ENCODE results near the gene ABLIM1.

Gene ABLIM1

DNA sequence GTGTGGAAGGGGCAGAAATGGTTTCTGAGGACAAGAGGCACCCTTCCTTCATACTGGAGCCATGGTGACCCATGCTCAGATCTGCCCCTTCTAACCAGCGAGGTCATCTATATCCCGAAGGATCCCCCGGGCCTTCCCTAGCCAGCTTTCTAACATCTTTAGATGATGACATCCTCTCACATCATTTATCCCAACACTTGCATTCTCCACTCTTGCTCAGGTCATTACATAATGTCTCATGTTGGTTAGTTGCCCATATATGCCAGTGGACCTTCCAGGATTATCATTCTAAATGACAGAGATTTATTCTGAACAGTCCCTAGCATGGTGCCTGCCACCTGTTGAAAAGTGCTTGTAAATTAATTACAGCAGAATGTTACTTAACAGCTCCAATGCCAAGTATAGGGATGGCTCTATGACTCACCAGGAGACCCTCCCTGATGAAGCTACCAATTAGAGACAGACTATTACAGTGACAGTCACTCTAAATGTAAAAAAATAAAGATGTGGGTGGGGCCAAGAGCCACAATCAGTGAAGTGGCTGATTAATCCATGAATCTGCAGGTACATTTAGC, 22.6 kb upstream of the ABLIM1 start:
- no peak for TF ChIP-seq CTCF (IDR thresholded peaks at IDR 0.05; ENCODE audit: low read depth, low read length)

GRCh38 chr10:114679552-114679951, 21.5 kb upstream of the ABLIM1 start:
- no peak for TF ChIP-seq CTCF (IDR thresholded peaks at IDR 0.05; ENCODE audit: low read depth, low read length)

More for the DNA sequence above, 22.6 kb upstream of the ABLIM1 start:
- DNase-seq (ENCODE audit: extremely low read depth, low read depth) = no peak

GRCh38 chr10:114678820-114679219, 20.7 kb upstream of the ABLIM1 start:
- TF ChIP-seq CTCF (IDR thresholded peaks at IDR 0.05; ENCODE audit: low read depth, low read length) = no peak
- DNase-seq (ENCODE audit: extremely low read depth, low read depth) = no peak

More at GRCh38 chr10:114679552-114679951, 21.5 kb upstream of the ABLIM1 start:
- DNase-seq (ENCODE audit: extremely low read depth, low read depth) = no peak

- TF ChIP-seq CTCF (IDR thresholded peaks at IDR 0.05; ENCODE audit: low read depth, low read length) = no peak
These were observed 20.3 kb upstream of the ABLIM1 start for GRCh38 chr10:114678336-114678735.

DNA sequence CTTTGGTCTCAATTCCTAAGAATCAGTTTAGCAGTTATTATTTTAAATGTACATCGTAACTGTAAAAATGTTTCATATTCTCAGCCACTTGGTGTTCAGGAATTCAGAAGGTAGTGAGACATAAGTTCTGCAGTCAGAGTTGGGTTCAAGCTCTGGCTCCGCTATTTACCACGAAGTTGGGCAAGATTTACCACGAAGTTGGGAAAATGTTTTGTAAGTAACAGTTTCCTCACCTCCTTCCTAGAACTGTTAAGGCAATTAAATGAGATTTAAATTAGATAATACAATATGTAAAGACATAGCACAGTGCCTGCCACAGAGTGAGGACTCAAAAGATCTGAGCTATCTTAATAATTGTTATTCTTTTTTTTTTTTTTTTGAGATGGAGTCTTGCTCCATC, 16.3 kb upstream of the ABLIM1 start:
- TF ChIP-seq CTCF (IDR thresholded peaks at IDR 0.05; ENCODE audit: low read depth, low read length) = no peak
- no peak for DNase-seq (ENCODE audit: extremely low read depth, low read depth)

More at GRCh38 chr10:114678336-114678735, 20.3 kb upstream of the ABLIM1 start:
- DNase-seq (ENCODE audit: extremely low read depth, low read depth) = no peak

DNA sequence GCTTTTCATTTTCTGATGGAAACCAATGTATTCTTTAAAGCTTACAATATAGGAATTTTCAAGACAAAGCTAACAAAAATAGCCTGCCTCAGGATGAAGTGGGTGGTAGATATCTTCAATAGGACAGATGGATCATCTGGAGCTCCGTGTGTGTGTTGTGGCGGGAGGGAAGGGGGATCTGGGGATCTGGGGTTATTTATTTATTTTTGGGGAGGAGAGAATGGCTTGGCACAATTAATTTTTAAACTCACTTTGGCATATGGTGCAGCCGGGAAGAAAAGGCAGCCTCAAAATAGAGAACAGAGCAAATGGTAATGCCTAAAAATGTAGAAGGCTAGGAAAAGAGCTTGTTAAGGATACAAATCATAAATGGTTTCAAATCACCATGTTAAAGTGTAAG, 11.6 kb upstream of the ABLIM1 start:
- DNase-seq (ENCODE audit: extremely low read depth, low read depth) = no peak
- no peak for TF ChIP-seq CTCF (IDR thresholded peaks at IDR 0.05; ENCODE audit: low read depth, low read length)

GRCh38 chr10:114668375-114669080, 10.5 kb upstream of the ABLIM1 start:
- TF ChIP-seq CTCF (IDR thresholded peaks at IDR 0.05; ENCODE audit: low read depth, low read length) = no peak

More at GRCh38 chr10:114668375-114669080, 10.5 kb upstream of the ABLIM1 start:
- no peak for DNase-seq (ENCODE audit: extremely low read depth, low read depth)

Data from AG09319 (cell line).